Fibroblast of lung (primary cell): ENCODE measurements around the gene CDKAL1. TPM values are rescaled to one million over a fixed set of nuclear protein-coding genes. Genes with fewer than 3 reads are reported as not detected.

Experiments
- DNase-seq, 2 donors: peaks; one replicate each; pipeline versions ENCODE4 v3.0.0 to v3.0.0-alpha.2; 2010; ENCODE audit warnings: low read depth in 2 of 2
- H2AFZ ChIP-seq: 2 replicates; pipeline ENCODE4 v1.5.1; 2012; ENCODE audit warnings: low read length, control low read depth, inconsistent platforms
- H3K27ac ChIP-seq: 2 replicates; pipeline ENCODE4 v1.5.1; 2011; ENCODE audit warnings: low read length, control low read depth; ENCODE audit not compliant: insufficient read depth
- H3K27me3 ChIP-seq: 2 replicates; pipeline ENCODE4 v1.5.1; 2011; ENCODE audit warnings: mild to moderate bottlenecking, low read length; ENCODE audit not compliant: control insufficient read depth, insufficient read depth
- H3K36me3 ChIP-seq: 2 replicates; pipeline ENCODE4 v1.5.1; 2011; ENCODE audit warnings: low read length; ENCODE audit not compliant: control insufficient read depth, insufficient read depth
- H3K4me1 ChIP-seq: 2 replicates; pipeline ENCODE4 v1.5.1; 2011; ENCODE audit warnings: low read length; ENCODE audit not compliant: control insufficient read depth, insufficient read depth; ENCODE audit errors: extremely low read depth
- H3K4me2 ChIP-seq: 2 replicates; pipeline ENCODE4 v1.5.1; 2011; ENCODE audit warnings: low read length, control low read depth; ENCODE audit not compliant: insufficient read depth; ENCODE audit errors: extremely low read depth
- H3K4me3 ChIP-seq, 4 experiments: fragments of 200-600 bp in 1 of 4; sonication (generic) in 1 of 4; replicated peaks in 1 of 4; 2 replicates each; pipeline ENCODE4 v1.5.1; 2011 to 2016; ENCODE audit warnings: low read length in 4 of 4, low read depth in 3 of 4, mild to moderate bottlenecking in 3 of 4, control low read depth in 2 of 4, inconsistent platforms in 1 of 4, mixed read lengths in 1 of 4; ENCODE audit not compliant: insufficient read depth in 1 of 4; ENCODE audit errors: control extremely low read depth in 1 of 4
- H3K79me2 ChIP-seq: 2 replicates; pipeline ENCODE4 v1.5.1; 2012; ENCODE audit warnings: mild to moderate bottlenecking, low read length, inconsistent platforms; ENCODE audit not compliant: control insufficient read depth, insufficient read depth
- H3K9ac ChIP-seq: 2 replicates; pipeline ENCODE4 v1.5.1; 2011; ENCODE audit warnings: mild to moderate bottlenecking, low read length, control low read depth; ENCODE audit not compliant: insufficient read depth
- H3K9me3 ChIP-seq: 2 replicates; pipeline ENCODE4 v1.5.1; 2012; ENCODE audit warnings: low read depth, low read length; ENCODE audit not compliant: control insufficient read depth, insufficient read depth
- H4K20me1 ChIP-seq: 2 replicates; pipeline ENCODE4 v1.5.1; 2011; ENCODE audit warnings: low read length; ENCODE audit not compliant: control insufficient read depth, insufficient read depth; ENCODE audit errors: extremely low read depth
- CTCF ChIP-seq, 2 donors: IDR thresholded peaks in 1 of 2; conservative IDR thresholded peaks in 1 of 2; 1 replicate in 1 of 2; 2 replicates in 1 of 2; pipeline ENCODE4 v1.5.1; 2011 to 2012; ENCODE audit warnings: low read length in 2 of 2, control low read depth in 1 of 2, inconsistent platforms in 1 of 2, low read depth in 1 of 2, mild to moderate bottlenecking in 1 of 2
- EZH2 ChIP-seq: IDR thresholded peaks from 2 replicates; pipeline ENCODE4 v1.5.1; 2012; ENCODE audit warnings: low read length, control low read depth, mild to moderate bottlenecking; ENCODE audit errors: missing control alignments
- polyA plus RNA-seq, 2 donors: library from polyadenylated mRNA; depleted of rRNA in 1 of 2; stranded (reverse) in 1 of 2; unstranded in 1 of 2; fragments of >200 nt; gene quantifications; 2 replicates each; pipeline ENCODE4 v1.2.1, GENCODE V29; 2011 to 2012; ENCODE audit warnings: missing spikeins in 1 of 2
- total RNA-seq: library from RNA; depleted of rRNA; stranded (reverse); fragments of >200 nt; gene quantifications from 2 replicates; pipeline ENCODE4 v1.2.1, GENCODE V29; 2014

The CDKAL1 gene
- total and polyA plus RNA-seq, 2 donors (not counting 1 experiment from before 2014, with no cell fraction given): 7.4 to 15.0 TPM

- TF ChIP-seq EZH2: no peak
- TF ChIP-seq CTCF (conservative IDR thresholded peaks at IDR 0.05 in 1 of 2, IDR thresholded peaks at IDR 0.05 in 1 of 2; ENCODE audit: low read depth in 1 of 2, low read length in 2 of 2): no peak
- no peak overlapping the region for H3K27ac ChIP-seq
These were observed 98.4 kb downstream of the CDKAL1 start for GRCh38 chr6:20632696-20633095.

GRCh38 chr6:20633566-20634340, 99.5 kb downstream of the CDKAL1 start:
- Histone ChIP-seq H3K4me3 (no peak overlapping the region), H3K4me2 (no peak overlapping the region), H4K20me1 (no peaks in the 10 kb centered on the region), H2AFZ (no peak overlapping the region), H3K27me3 (no peaks in the 10 kb centered on the region), H3K9me3 (no peaks in the 10 kb centered on the region), H3K27ac (no peak overlapping the region), H3K79me2 (no peaks in the 10 kb centered on the region), H3K36me3 (no peaks in the 10 kb centered on the region), H3K9ac (no peak overlapping the region), H3K4me1 (no peaks in the 10 kb centered on the region)
- no peak for DNase-seq
- TF ChIP-seq CTCF (conservative IDR thresholded peaks at IDR 0.05 in 1 of 2, IDR thresholded peaks at IDR 0.05 in 1 of 2; ENCODE audit: low read depth in 1 of 2, low read length in 2 of 2) (no peak), EZH2 (no peak)

More at GRCh38 chr6:20632696-20633095, 98.4 kb downstream of the CDKAL1 start:
- no peak for DNase-seq
- H3K36me3 ChIP-seq: no peaks in the 10 kb centered on the region
- no peak overlapping the region for H2AFZ ChIP-seq
- H3K4me1 ChIP-seq: no peaks in the 10 kb centered on the region
- H3K4me2 ChIP-seq: no peak overlapping the region
- no peaks in the 10 kb centered on the region for H3K27me3 ChIP-seq
- no peak overlapping the region for H3K4me3 ChIP-seq
- H3K9ac ChIP-seq: no peak overlapping the region
- no peaks in the 10 kb centered on the region for H3K9me3 ChIP-seq
- no peaks in the 10 kb centered on the region for H3K79me2 ChIP-seq
- H4K20me1 ChIP-seq: no peaks in the 10 kb centered on the region

- H3K4me1 ChIP-seq: no peaks in the 10 kb centered on the region
- TF ChIP-seq CTCF (conservative IDR thresholded peaks at IDR 0.05 in 1 of 2, IDR thresholded peaks at IDR 0.05 in 1 of 2; ENCODE audit: low read depth in 1 of 2, low read length in 2 of 2): no peak
- no peaks in the 10 kb centered on the region for H3K27me3 ChIP-seq
- no peak overlapping the region for H3K4me3 ChIP-seq
- H3K36me3 ChIP-seq: no peaks in the 10 kb centered on the region
- no peaks in the 10 kb centered on the region for H4K20me1 ChIP-seq
- H2AFZ ChIP-seq: no peak overlapping the region
- no peak overlapping the region for H3K27ac ChIP-seq
- H3K9me3 ChIP-seq: no peaks in the 10 kb centered on the region
- no peak overlapping the region for H3K4me2 ChIP-seq
- no peak for DNase-seq
- no peaks in the 10 kb centered on the region for H3K79me2 ChIP-seq
- no peak overlapping the region for H3K9ac ChIP-seq
These were observed 104.9 kb downstream of the CDKAL1 start for GRCh38 chr6:20639161-20639560.
